OCI-LY3 (cell line): ENCODE measurements around the gene CROCC2.

Experiments
- H2AFZ ChIP-seq: fragments of 200-600, 300-600 bp; shearing (Covaris generic); 2 replicates; pipeline ENCODE4 v1.6.0; 2014; ENCODE audit warnings: antibody characterized with exemption, low read depth, low read length
- H3K27ac ChIP-seq: fragments of 200-600, 300-600 bp; sonication (generic); 2 replicates; pipeline ENCODE4 v1.5.1; 2014; ENCODE audit warnings: mild to moderate bottlenecking, low read length, moderate library complexity, mixed read lengths
- H3K27me3 ChIP-seq: fragments of 200-600, 300-600 bp; sonication (generic); 2 replicates; pipeline ENCODE4 v1.6.1; 2014; ENCODE audit warnings: low read depth, low read length, mixed read lengths
- H3K36me3 ChIP-seq: fragments of 200-600, 300-600 bp; sonication (generic); replicated peaks from 2 replicates; pipeline ENCODE3; 2014; ENCODE audit warnings: low read depth, low read length, mixed read lengths
- H3K4me1 ChIP-seq: fragments of 300-600, 200-600 bp; sonication (generic); 2 replicates; pipeline ENCODE4 v1.6.1; 2014; ENCODE audit warnings: low read length, mixed read lengths
- H3K4me2 ChIP-seq: fragments of 200-600, 300-600 bp; sonication (generic); 2 replicates; pipeline ENCODE4 v1.6.1; 2014; ENCODE audit warnings: low read length, mixed read lengths
- H3K4me3 ChIP-seq: fragments of 300-600, 200-600 bp; sonication (generic); 2 replicates; pipeline ENCODE4 v1.5.1; 2014; ENCODE audit warnings: antibody characterized with exemption, mild to moderate bottlenecking, low read length, moderate library complexity
- H3K79me2 ChIP-seq: fragments of 300-600, 200-600 bp; shearing (Covaris generic); 2 replicates; pipeline ENCODE4 v1.6.1; 2014; ENCODE audit warnings: mild to moderate bottlenecking, low read length, mixed read lengths
- H3K9ac ChIP-seq: fragments of 300-600, 200-600 bp; shearing (Covaris generic); 2 replicates; pipeline ENCODE4 v1.6.0; 2014; ENCODE audit warnings: mild to moderate bottlenecking, low read length, moderate library complexity
- H3K9me3 ChIP-seq: fragments of 200-600, 300-600 bp; shearing (Covaris generic); 2 replicates; pipeline ENCODE4 v1.6.1; 2014; ENCODE audit warnings: low read length, mixed read lengths; ENCODE audit not compliant: insufficient read depth
- H4K20me1 ChIP-seq: fragments of 200-600, 300-600 bp; sonication (generic); 2 replicates; pipeline ENCODE4 v1.6.1; 2016; ENCODE audit warnings: low read length, mixed read lengths; ENCODE audit not compliant: insufficient read depth
- EZH2phosphoT487 ChIP-seq: fragments of 200-600 bp; shearing (Covaris generic); IDR thresholded peaks from 2 replicates; pipeline ENCODE4 v1.6.1; 2018; ENCODE audit warnings: antibody characterized with exemption, mixed run types, low read depth
- TF ChIP-seq, protein P1 (sequence below): fragments of 200-600, 300-600 bp; sonication (generic); IDR thresholded peaks from 2 replicates; pipeline ENCODE4 v1.5.1; 2014; ENCODE audit warnings: antibody characterized with exemption, low read length, low read depth

The CROCC2 gene

DNA sequence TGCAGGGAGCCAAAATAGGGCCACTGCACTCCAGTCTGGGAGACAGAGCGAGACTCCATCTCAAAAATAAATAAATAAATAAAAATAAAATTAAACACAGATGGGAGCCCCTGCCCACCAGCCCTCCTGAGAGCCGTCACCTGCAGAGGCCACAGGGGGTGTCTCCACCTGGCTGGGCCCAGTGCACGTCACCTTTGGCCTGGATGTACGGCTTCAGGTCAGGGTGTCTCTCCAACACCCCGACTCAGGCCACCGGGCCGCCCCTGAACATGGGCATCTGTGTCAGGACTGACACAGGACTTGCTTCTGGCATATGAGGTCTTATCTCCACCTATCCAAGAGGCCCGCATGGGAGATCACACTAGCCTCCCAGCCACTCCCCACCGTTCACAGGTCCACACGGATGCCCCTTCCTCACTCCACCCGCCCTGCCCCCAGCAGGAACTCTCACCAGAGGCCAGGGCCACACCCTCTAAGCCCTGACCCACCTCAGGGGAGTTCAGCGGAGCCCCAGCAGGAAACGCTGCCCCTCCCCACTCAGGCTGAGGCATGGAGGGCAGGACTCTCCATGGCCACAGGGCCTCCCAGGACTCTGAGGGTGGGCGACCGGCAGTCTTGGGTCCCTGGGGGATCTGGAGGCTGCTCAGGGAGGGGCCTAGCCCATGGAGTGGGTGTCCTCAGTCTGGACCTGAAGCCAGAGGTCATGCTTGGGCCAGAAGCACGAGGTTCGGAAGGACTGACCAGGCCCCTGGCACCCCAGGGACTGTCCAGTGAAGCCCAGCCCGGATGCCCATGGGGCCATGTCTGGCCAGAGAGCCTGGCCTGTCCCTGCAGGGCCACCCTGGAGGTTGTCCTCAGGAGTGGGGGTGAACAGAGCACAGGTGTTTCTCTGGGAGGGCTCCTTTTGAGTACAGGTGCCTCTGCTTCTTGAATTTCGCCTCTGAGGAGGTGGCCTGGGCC, 1.6 kb upstream of the CROCC2 start:
- Histone ChIP-seq H3K36me3 (no peaks in the 10 kb centered on the region), H4K20me1 (no peaks in the 10 kb centered on the region), H3K9ac (no peak overlapping the region), H2AFZ (no peak overlapping the region), H3K9me3 (no peaks in the 10 kb centered on the region), H3K4me3 (no peak overlapping the region), H3K4me1 (no peaks in the 10 kb centered on the region), H3K79me2 (no peaks in the 10 kb centered on the region), H3K27me3 (no peaks in the 10 kb centered on the region), H3K4me2 (no peak overlapping the region), H3K27ac (no peak overlapping the region)
- no peak for TF ChIP-seq EZH2phosphoT487
- TF ChIP-seq, protein P1, sequence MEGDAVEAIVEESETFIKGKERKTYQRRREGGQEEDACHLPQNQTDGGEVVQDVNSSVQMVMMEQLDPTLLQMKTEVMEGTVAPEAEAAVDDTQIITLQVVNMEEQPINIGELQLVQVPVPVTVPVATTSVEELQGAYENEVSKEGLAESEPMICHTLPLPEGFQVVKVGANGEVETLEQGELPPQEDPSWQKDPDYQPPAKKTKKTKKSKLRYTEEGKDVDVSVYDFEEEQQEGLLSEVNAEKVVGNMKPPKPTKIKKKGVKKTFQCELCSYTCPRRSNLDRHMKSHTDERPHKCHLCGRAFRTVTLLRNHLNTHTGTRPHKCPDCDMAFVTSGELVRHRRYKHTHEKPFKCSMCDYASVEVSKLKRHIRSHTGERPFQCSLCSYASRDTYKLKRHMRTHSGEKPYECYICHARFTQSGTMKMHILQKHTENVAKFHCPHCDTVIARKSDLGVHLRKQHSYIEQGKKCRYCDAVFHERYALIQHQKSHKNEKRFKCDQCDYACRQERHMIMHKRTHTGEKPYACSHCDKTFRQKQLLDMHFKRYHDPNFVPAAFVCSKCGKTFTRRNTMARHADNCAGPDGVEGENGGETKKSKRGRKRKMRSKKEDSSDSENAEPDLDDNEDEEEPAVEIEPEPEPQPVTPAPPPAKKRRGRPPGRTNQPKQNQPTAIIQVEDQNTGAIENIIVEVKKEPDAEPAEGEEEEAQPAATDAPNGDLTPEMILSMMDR = no peak

DNA sequence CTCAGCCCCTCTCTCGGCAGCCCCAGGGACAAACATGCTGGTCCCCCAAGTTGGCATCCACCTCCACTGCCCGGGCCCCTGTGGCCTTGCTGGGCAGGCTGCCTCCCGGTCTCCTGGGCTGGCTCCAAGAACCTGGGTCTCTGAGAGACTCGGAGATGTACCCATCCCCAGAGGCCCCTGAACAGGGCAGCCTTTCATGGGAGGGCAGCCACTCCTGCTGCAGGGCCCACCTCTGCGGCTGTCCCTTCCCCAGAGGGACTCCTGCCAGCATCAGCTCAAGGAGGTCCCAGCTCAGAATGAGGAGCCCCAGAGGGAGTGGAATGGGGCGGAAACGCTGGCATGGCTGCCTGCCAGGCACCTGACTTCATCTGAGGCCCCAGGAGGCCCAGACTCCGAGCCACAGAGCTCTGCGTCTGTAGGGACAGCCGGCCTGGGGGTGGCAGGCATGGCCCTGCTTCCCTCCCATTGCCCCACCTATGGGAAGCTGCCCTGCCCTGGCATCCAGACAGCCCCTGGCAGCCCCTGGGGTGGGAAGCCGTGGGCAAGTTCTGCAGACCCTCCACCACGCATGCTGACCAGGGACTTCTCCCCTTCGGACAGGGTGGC, 857 bp upstream of the CROCC2 start:
- Histone ChIP-seq H3K4me2 (no peak overlapping the region), H3K4me3 (no peak overlapping the region), H3K27me3 (no peaks in the 10 kb centered on the region), H3K9ac (no peak overlapping the region), H3K27ac (no peak overlapping the region), H4K20me1 (no peaks in the 10 kb centered on the region), H3K79me2 (no peaks in the 10 kb centered on the region), H3K9me3 (no peaks in the 10 kb centered on the region), H3K36me3 (no peaks in the 10 kb centered on the region), H3K4me1 (no peaks in the 10 kb centered on the region), H2AFZ (no peak overlapping the region)
- TF ChIP-seq EZH2phosphoT487 = no peak
- TF ChIP-seq, protein P1 = no peak

DNA sequence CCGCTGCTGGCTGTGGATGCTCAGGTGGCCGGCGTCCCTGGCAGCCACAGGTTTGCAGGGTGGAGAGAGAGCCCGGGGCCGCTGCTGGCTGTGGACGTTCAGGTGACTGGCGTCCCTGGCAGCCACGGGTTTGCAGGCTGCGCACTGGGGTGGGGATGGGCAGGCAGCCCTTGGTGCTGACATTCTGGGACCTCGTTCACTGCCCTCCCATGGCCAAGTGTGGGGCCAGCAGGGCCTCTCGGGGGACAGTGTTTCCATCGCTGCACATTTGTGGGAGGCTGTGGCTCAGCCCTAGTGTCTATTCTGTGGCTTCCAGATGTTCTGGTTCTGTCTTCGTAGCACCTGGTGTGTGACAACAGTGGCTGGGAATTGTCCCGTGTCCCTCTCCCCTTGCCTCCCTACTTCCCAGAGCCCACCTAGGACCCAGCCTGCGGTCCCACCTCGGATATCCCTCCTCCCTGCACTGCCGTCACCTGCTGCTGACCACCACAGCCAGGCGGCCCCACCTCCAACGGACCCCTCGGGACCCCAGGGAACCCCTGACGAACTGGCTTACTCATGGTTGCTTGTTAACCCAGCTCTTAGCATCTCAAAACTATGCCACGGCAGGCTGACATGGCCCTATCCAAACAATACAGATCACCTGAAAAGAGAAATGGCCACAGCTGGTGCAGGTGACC, 915 bp downstream of the CROCC2 start:
- H3K27me3 ChIP-seq = no peaks in the 10 kb centered on the region
- TF ChIP-seq, protein P1 = no peak
- no peak for TF ChIP-seq EZH2phosphoT487
- H3K79me2 ChIP-seq = no peaks in the 10 kb centered on the region
- H3K9ac ChIP-seq = no peak overlapping the region
- H3K4me2 ChIP-seq = no peak overlapping the region
- no peaks in the 10 kb centered on the region for H3K9me3 ChIP-seq
- no peaks in the 10 kb centered on the region for H3K4me1 ChIP-seq
- H3K36me3 ChIP-seq = no peaks in the 10 kb centered on the region
- no peak overlapping the region for H3K4me3 ChIP-seq
- H2AFZ ChIP-seq = no peak overlapping the region
- no peaks in the 10 kb centered on the region for H4K20me1 ChIP-seq
- H3K27ac ChIP-seq = no peak overlapping the region
